Neural progenitor cell (in vitro differentiated cells): ENCODE measurements around the gene SPRY2. TPM values are rescaled to one million over a fixed set of nuclear protein-coding genes. Genes with fewer than 3 reads are reported as not detected.
A peak's percentile ranks its signal among the peaks of the same experiment; 100 is the strongest.

Experiments used
- DNase-seq: peaks from one replicate; pipeline ENCODE4 v3.0.0-alpha.2; 2016; ENCODE audit warnings: low spot score
- H2AFZ ChIP-seq: fragments of 200-600 bp; sonication (generic); replicated peaks from 2 replicates; pipeline ENCODE4 v1.6.1; 2016; ENCODE audit warnings: antibody characterized with exemption
- H3F3A ChIP-seq: fragments of 200-600 bp; sonication (generic); 2 replicates; pipeline ENCODE4 v1.6.1; 2016; ENCODE audit warnings: antibody characterized with exemption, low read depth
- H3K27ac ChIP-seq: fragments of 200-600 bp; sonication (generic); 2 replicates; pipeline ENCODE4 v1.5.1; 2016; ENCODE audit warnings: mild to moderate bottlenecking
- H3K27me3 ChIP-seq: fragments of 200-600 bp; sonication (generic); 2 replicates; pipeline ENCODE4 v1.6.1; 2016; ENCODE audit warnings: mild to moderate bottlenecking, moderate library complexity
- H3K36me3 ChIP-seq: fragments of 200-600 bp; sonication (generic); 2 replicates; pipeline ENCODE4 v1.5.1; 2016
- H3K4me1 ChIP-seq: fragments of 200-600 bp; sonication (generic); 2 replicates; pipeline ENCODE4 v1.6.1; 2016; ENCODE audit warnings: mixed run types
- H3K4me2 ChIP-seq: fragments of 200-600 bp; sonication (generic); 2 replicates; pipeline ENCODE4 v1.6.1; 2016
- H3K4me3 ChIP-seq: fragments of 200-600 bp; sonication (generic); 2 replicates; pipeline ENCODE4 v1.5.1; 2016
- H3K79me2 ChIP-seq: fragments of 200-600 bp; sonication (generic); 2 replicates; pipeline ENCODE4 v1.6.1; 2016; ENCODE audit warnings: low read depth
- H3K9ac ChIP-seq: fragments of 200-600 bp; sonication (generic); 2 replicates; pipeline ENCODE4 v1.6.1; 2016
- H3K9me3 ChIP-seq: fragments of 200-600 bp; sonication (generic); 2 replicates; pipeline ENCODE4 v1.5.1; 2016; ENCODE audit warnings: low read depth
- H4K20me1 ChIP-seq: fragments of 200-600 bp; sonication (generic); 2 replicates; pipeline ENCODE4 v1.6.1; 2016; ENCODE audit warnings: low read depth
- H3K27ac Mint-ChIP-seq: 3 replicates; pipeline ENCODE4 v1.8.0; 2021; ENCODE audit warnings: mixed read lengths
- H3K27me3 Mint-ChIP-seq: 2 replicates; pipeline ENCODE4 v1.8.0; 2022; ENCODE audit warnings: low read depth, mild to moderate bottlenecking, inconsistent platforms, moderate library complexity, mixed read lengths; ENCODE audit not compliant: insufficient read depth
- H3K36me3 Mint-ChIP-seq: 3 replicates; pipeline ENCODE4 v1.8.0; 2021; ENCODE audit warnings: mixed read lengths
- H3K4me1 Mint-ChIP-seq: 3 replicates; pipeline ENCODE4 v1.8.0; 2021; ENCODE audit warnings: mixed read lengths
- H3K4me3 Mint-ChIP-seq: 3 replicates; pipeline ENCODE4 v1.8.0; 2021; ENCODE audit warnings: mild to moderate bottlenecking, moderate library complexity, mixed read lengths
- H3K9me3 Mint-ChIP-seq: 3 replicates; pipeline ENCODE4 v1.8.0; 2020; ENCODE audit warnings: mixed read lengths
- EZH2 ChIP-seq: fragments of 200-600 bp; sonication (generic); IDR thresholded peaks from 2 replicates; pipeline ENCODE4 v1.6.1; 2017; ENCODE audit warnings: antibody characterized with exemption, mild to moderate bottlenecking, moderate library complexity
- EZH2phosphoT487 ChIP-seq: fragments of 200-600 bp; sonication (generic); IDR thresholded peaks from 2 replicates; pipeline ENCODE4 v1.6.1; 2017; ENCODE audit warnings: antibody characterized with exemption
- total RNA-seq: library from RNA; depleted of rRNA; stranded (reverse); fragments of >200 nt; gene quantifications from 2 replicates; pipeline ENCODE4 v1.2.3, GENCODE V29; 2015; ENCODE audit warnings: low replicate concordance
- TF ChIP-seq, protein P1 (sequence below): fragments of 200-600 bp; sonication (generic); IDR thresholded peaks from 2 replicates; pipeline ENCODE4 v1.5.1; 2017; ENCODE audit warnings: antibody characterized with exemption, mild to moderate bottlenecking

The SPRY2 gene
- total RNA-seq, 1 donor from 2014 or later, result 17.2 TPM

GRCh38 chr13:80374901-80375300, 34.0 kb upstream of the SPRY2 start:
- no peaks in the 10 kb centered on the region for H3K36me3 Mint-ChIP-seq
- TF ChIP-seq, protein P1, sequence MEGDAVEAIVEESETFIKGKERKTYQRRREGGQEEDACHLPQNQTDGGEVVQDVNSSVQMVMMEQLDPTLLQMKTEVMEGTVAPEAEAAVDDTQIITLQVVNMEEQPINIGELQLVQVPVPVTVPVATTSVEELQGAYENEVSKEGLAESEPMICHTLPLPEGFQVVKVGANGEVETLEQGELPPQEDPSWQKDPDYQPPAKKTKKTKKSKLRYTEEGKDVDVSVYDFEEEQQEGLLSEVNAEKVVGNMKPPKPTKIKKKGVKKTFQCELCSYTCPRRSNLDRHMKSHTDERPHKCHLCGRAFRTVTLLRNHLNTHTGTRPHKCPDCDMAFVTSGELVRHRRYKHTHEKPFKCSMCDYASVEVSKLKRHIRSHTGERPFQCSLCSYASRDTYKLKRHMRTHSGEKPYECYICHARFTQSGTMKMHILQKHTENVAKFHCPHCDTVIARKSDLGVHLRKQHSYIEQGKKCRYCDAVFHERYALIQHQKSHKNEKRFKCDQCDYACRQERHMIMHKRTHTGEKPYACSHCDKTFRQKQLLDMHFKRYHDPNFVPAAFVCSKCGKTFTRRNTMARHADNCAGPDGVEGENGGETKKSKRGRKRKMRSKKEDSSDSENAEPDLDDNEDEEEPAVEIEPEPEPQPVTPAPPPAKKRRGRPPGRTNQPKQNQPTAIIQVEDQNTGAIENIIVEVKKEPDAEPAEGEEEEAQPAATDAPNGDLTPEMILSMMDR, result no peak
- no peak for TF ChIP-seq EZH2
- TF ChIP-seq EZH2phosphoT487, result no peak
- Histone ChIP-seq H3K27me3 (no peaks in the 10 kb centered on the region), H2AFZ (peak overlapping the region; percentile 12), H3K27ac (no peak overlapping the region), H3K4me1 (no peaks in the 10 kb centered on the region), H3K9me3 (no peaks in the 10 kb centered on the region), H3K4me3 (no peak overlapping the region), H3F3A (no peaks in the 10 kb centered on the region), H3K4me2 (no peak overlapping the region), H3K9ac (no peak overlapping the region), H3K79me2 (no peaks in the 10 kb centered on the region), H4K20me1 (no peaks in the 10 kb centered on the region), H3K36me3 (no peaks in the 10 kb centered on the region)
- H3K27ac Mint-ChIP-seq, result no peak overlapping the region
- no peak for DNase-seq
- H3K27me3 Mint-ChIP-seq, result peaks cover 7% of the 10 kb centered on the region
- H3K4me3 Mint-ChIP-seq, result no peak overlapping the region
- peaks cover 6% of the 10 kb centered on the region for H3K4me1 Mint-ChIP-seq
- peaks cover 10% of the 10 kb centered on the region for H3K9me3 Mint-ChIP-seq

GRCh38 chr13:80374444-80374843, 33.5 kb upstream of the SPRY2 start:
- Histone ChIP-seq H2AFZ (peak overlapping the region; percentile 12), H3K79me2 (no peaks in the 10 kb centered on the region)
- no peaks in the 10 kb centered on the region for H3K36me3 Mint-ChIP-seq

DNA sequence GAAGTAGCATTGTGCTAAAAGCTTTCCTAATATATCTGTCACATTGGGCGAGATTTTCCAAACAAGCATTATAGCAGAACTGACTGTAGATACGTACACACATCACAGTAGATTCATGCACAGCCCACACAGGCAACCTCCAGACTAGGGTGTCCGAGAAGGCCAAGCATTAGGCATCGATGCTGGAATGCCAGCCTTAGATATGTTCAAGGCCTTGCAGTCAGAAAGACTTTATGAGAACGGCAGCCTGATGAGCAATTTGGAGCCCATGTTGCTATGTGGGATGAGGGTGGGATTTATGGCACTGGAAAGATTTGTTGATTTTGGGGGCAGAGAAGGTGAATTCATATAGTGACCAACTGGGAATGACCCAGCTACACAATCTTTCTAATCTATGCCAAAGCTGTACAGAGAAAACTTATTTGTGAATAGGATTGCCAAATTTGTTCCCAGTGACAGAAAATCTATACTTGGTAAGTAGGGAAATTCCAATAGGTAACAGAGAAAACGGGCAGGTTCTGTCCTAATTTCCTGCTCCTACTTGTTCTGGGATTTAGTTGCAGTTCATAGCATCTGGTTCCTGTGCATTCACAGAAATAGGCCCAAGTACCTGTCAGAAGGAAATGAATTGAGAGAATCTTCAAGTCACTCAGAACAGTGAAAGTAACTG, 31.0 kb upstream of the SPRY2 start:
- peaks cover 6% of the 10 kb centered on the region for H3K4me1 Mint-ChIP-seq
- no peaks in the 10 kb centered on the region for H3K9me3 ChIP-seq
- no peak overlapping the region for H3K4me2 ChIP-seq
- H3K9me3 Mint-ChIP-seq, result peaks cover 18% of the 10 kb centered on the region
- peaks cover 5% of the 10 kb centered on the region for H3K36me3 Mint-ChIP-seq
- no peaks in the 10 kb centered on the region for H3K36me3 ChIP-seq
- TF ChIP-seq EZH2, result no peak
- H3K27ac Mint-ChIP-seq, result no peak overlapping the region
- H3K9ac ChIP-seq, result no peak overlapping the region
- H2AFZ ChIP-seq, result no peak overlapping the region
- no peak for DNase-seq
- no peaks in the 10 kb centered on the region for H3K4me1 ChIP-seq
- H3K4me3 Mint-ChIP-seq, result no peak overlapping the region
- H3K27me3 Mint-ChIP-seq, result peaks cover 11% of the 10 kb centered on the region
- no peaks in the 10 kb centered on the region for H3K79me2 ChIP-seq
- no peaks in the 10 kb centered on the region for H3F3A ChIP-seq
- H3K27me3 ChIP-seq, result no peaks in the 10 kb centered on the region
- H3K4me3 ChIP-seq, result no peak overlapping the region
- no peaks in the 10 kb centered on the region for H4K20me1 ChIP-seq
- no peak overlapping the region for H3K27ac ChIP-seq

More at GRCh38 chr13:80374444-80374843, 33.5 kb upstream of the SPRY2 start:
- peaks cover 7% of the 10 kb centered on the region for H3K27me3 Mint-ChIP-seq
- Histone ChIP-seq H3K36me3 (no peaks in the 10 kb centered on the region), H3K27me3 (no peaks in the 10 kb centered on the region), H3K4me3 (no peak overlapping the region), H3K9ac (no peak overlapping the region), H3K9me3 (no peaks in the 10 kb centered on the region), H3K27ac (no peak overlapping the region), H3K4me2 (no peak overlapping the region), H3F3A (no peaks in the 10 kb centered on the region), H4K20me1 (no peaks in the 10 kb centered on the region), H3K4me1 (no peaks in the 10 kb centered on the region)
- H3K9me3 Mint-ChIP-seq, result peaks cover 10% of the 10 kb centered on the region
- TF ChIP-seq EZH2phosphoT487 (no peak), EZH2 (no peak)
- TF ChIP-seq, protein P1, result no peak
- peaks cover 6% of the 10 kb centered on the region for H3K4me1 Mint-ChIP-seq
- H3K4me3 Mint-ChIP-seq, result no peak overlapping the region
- no peak for DNase-seq
- H3K27ac Mint-ChIP-seq, result no peak overlapping the region

DNA sequence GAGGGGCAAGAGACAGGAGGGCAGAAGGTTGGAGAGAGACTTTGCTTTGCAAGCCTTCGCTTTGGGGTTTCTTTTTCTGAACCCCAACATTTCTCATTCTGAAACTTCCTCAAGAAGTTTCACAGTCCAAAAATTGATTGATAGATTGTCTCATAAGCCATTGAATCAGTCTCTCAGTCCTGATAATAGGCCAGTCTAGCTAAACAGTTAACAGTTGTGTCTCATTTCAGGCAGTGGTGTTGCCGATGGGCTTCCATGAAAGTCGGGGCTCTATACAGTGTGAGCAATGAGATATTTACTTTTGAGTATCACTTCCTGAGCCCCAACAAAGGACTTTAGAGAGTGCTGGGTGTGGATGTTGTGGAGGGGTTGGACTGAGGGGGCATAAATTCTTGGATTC, 26.5 kb upstream of the SPRY2 start:
- Histone ChIP-seq H3K27me3 (peaks cover 4% of the 10 kb centered on the region), H3K9ac (no peak overlapping the region), H3K4me1 (no peaks in the 10 kb centered on the region), H3K36me3 (no peaks in the 10 kb centered on the region), H3K4me3 (no peak overlapping the region), H2AFZ (no peak overlapping the region), H3K4me2 (no peak overlapping the region), H3K79me2 (no peaks in the 10 kb centered on the region), H3F3A (peaks cover 3% of the 10 kb centered on the region), H3K9me3 (no peaks in the 10 kb centered on the region), H3K27ac (no peak overlapping the region), H4K20me1 (no peaks in the 10 kb centered on the region)
- no peak for DNase-seq
- TF ChIP-seq, protein P1, result no peak
- TF ChIP-seq EZH2phosphoT487 (no peak), EZH2 (no peak)
- Mint-ChIP-seq H3K4me1 (peaks cover 20% of the 10 kb centered on the region), H3K4me3 (no peak overlapping the region), H3K9me3 (peaks cover 19% of the 10 kb centered on the region), H3K36me3 (peaks cover 5% of the 10 kb centered on the region), H3K27ac (peak overlapping the region; percentile 21), H3K27me3 (peaks cover 6% of the 10 kb centered on the region)
